Measurements from ENCODE around the gene CPT1B.

DNA sequence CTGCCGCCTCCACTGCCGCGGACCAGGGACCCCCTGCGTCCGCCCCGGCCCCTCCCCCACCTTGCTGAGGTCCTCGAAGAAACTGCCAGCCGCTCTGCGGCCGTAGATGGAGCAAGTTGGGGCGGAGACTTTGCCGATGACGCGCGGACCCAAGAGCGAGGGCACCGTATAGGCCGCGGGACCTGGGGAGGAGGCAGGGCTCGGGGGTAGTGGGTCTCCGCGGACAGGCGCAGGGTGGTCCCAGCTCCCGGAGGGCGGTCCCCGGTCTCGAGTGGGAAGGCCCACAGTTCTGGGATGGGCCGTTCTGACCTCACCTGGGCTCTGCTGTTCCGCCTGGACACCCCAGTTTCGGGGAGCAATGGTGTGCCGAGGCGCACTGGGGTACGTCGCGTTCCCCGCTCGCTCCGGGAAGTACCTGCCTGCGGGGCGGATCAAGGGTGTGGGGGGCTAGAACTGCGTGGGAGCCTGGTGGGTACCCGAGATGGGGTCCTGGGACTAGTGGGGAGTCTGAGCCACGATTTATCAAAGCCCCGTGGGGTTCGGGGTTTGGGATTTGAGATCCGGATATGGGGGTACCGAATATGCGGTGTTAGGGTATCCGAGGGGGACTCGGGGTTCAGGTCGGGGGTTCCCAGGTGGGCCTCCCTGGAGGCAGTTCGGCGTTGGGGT is 47.2 kb downstream of the CPT1B start:
- no peak for TF ChIP-seq CTCF (conservative IDR thresholded peaks at IDR 0.05 in 1 of 2, IDR thresholded peaks at IDR 0.05 in 1 of 2; ENCODE audit: extremely low read depth in 1 of 2, insufficient read depth in 1 of 2, low read depth in 1 of 2, low read length in 2 of 2)
- TF ChIP-seq EZH2 (IDR thresholded peaks at IDR 0.05; ENCODE audit: borderline replicate concordance, low read length) = no peak
